Gastrocnemius medialis (tissue), 4 donors: Measurements from ENCODE around the gene PBX1. TPM values are rescaled to one million over a fixed set of nuclear protein-coding genes. Genes with fewer than 3 reads are reported as not detected.
A peak's percentile ranks its signal among the peaks of the same experiment; 100 is the strongest.

ENCODE experiments used
- ATAC-seq, 2 donors: fragments of 150-250 bp; one replicate each; pipeline ENCODE4 v1.9.1; 2016
- DNase-seq, 2 donors: peaks; one replicate each; pipeline ENCODE4 v3.0.0-alpha.2; 2019
- H3K27ac ChIP-seq, 4 donors: fragments of 200-600 bp; sonication (generic); 1 replicate in 1 of 4; 2 replicates in 3 of 4; pipeline ENCODE4 v1.5.1; 2016 to 2018; ENCODE audit warnings: mild to moderate bottlenecking in 2 of 4, moderate library complexity in 1 of 4
- H3K27me3 ChIP-seq, 3 donors: fragments of 200-600 bp; sonication (generic) in 2 of 3; 1 replicate in 1 of 3; 2 replicates in 2 of 3; pipeline versions ENCODE4 v1.5.1 to v1.6.0; 2016 to 2019; ENCODE audit warnings: mild to moderate bottlenecking in 1 of 3, moderate library complexity in 1 of 3
- H3K36me3 ChIP-seq, 2 donors: fragments of 200-600 bp; sonication (generic) in 1 of 2; one replicate each; pipeline ENCODE4 v1.5.1; 2017 to 2018
- H3K4me1 ChIP-seq, 2 donors: fragments of 200-600 bp; sonication (generic) in 1 of 2; one replicate each; pipeline ENCODE4 v1.5.1; 2016 to 2017; ENCODE audit warnings: mild to moderate bottlenecking in 2 of 2
- H3K4me3 ChIP-seq, 4 donors: fragments of 200-600 bp; sonication (generic) in 3 of 4; 1 replicate in 1 of 4; 2 replicates in 3 of 4; pipeline ENCODE4 v1.5.1; 2016 to 2019; ENCODE audit warnings: mild to moderate bottlenecking in 2 of 4
- H3K9me3 ChIP-seq, 3 donors: fragments of 200-600 bp; sonication (generic) in 2 of 3; 1 replicate in 1 of 3; 2 replicates in 2 of 3; pipeline ENCODE4 v1.5.1; 2016 to 2019
- CTCF ChIP-seq, 5 experiments: fragments of 450-650 bp in 3 of 5; fragments of 200-600 bp in 2 of 5; sonication (generic) in 2 of 5; IDR thresholded peaks in 4 of 5; conservative IDR thresholded peaks in 1 of 5; 1 replicate in 4 of 5; 2 replicates in 1 of 5; pipeline ENCODE4 v1.5.1; 2016 to 2019; ENCODE audit warnings: antibody characterized with exemption in 5 of 5, mild to moderate bottlenecking in 3 of 5, moderate library complexity in 3 of 5
- POLR2A ChIP-seq, 2 donors: fragments of 450-650 bp; IDR thresholded peaks; one replicate each; pipeline ENCODE4 v1.6.1; 2017; ENCODE audit warnings: antibody characterized with exemption in 2 of 2, mild to moderate bottlenecking in 2 of 2, moderate library complexity in 2 of 2
- in situ Hi-C, 4 donors: fragments of 200-750 bp; cut with MboI; loops; one replicate each; pipeline versions ENCODE4 v1.15.0 to v1.8.0; 2017; ENCODE audit warnings: low sequenced_read_pairs in 4 of 4
- intact Hi-C: fragments of 100-400 bp; cut with DNase I; formaldehyde crosslinking; loops from one replicate; pipeline ENCODE4 v1.15.1; 2023; ENCODE audit warnings: low total_unique reads
- total RNA-seq, 4 donors: library from RNA; depleted of rRNA; stranded (reverse); fragments of >200 nt; gene quantifications; one replicate each; pipeline versions ENCODE4 v1.1.0 to v1.2.3, GENCODE V29; 2016

The PBX1 gene
- total RNA-seq, 4 donors from 2014 or later, result 21.7 to 36.5 (median 29.0) TPM

- Histone ChIP-seq H3K4me3 (no peak overlapping the region), H3K4me1 (peaks cover 58 to 62% of the 10 kb centered on the region in 2 donors), H3K27me3 (no peaks in the 10 kb centered on the region), H3K9me3 (no peaks in the 10 kb centered on the region), H3K27ac (peak overlapping the region in 3 of 4 donors; percentile 31 to 88 (median 75)), H3K36me3 (no peaks in the 10 kb centered on the region)
- DNase-seq (no peak), ATAC-seq (no peak)
- intact Hi-C loops, result no loop called here
- TF ChIP-seq POLR2A (IDR thresholded peaks at IDR 0.05) (no peak), CTCF (IDR thresholded peaks at IDR 0.05 in 4 of 5, conservative IDR thresholded peaks at IDR 0.05 in 1 of 5) (no peak)
- in situ Hi-C loops, result loop anchor here in 1 of 4 donors (25.0 kb wide), 1 partner anchor 90 kb away; no protein-coding TSS in a partner anchor
These were observed 218.5 kb downstream of the PBX1 start for GRCh38 chr1:164777518-164777917.

- H3K4me1 ChIP-seq, result peaks cover 56 to 61% of the 10 kb centered on the region in 2 donors
- in situ Hi-C loops, result loop anchor here in 1 of 4 donors (25.0 kb wide), 1 partner anchor 92 kb away; no protein-coding TSS in a partner anchor
- no peaks in the 10 kb centered on the region for H3K36me3 ChIP-seq
- H3K9me3 ChIP-seq, result no peaks in the 10 kb centered on the region
- TF ChIP-seq POLR2A (IDR thresholded peaks at IDR 0.05) (no peak), CTCF (IDR thresholded peaks at IDR 0.05 in 4 of 5, conservative IDR thresholded peaks at IDR 0.05 in 1 of 5) (no peak)
- intact Hi-C loops, result no loop called here
- no peaks in the 10 kb centered on the region for H3K27me3 ChIP-seq
- no peak overlapping the region for H3K4me3 ChIP-seq
- DNase-seq (no peak), ATAC-seq (no peak)
- peak overlapping the region; percentile 86 to 93 (median 90) for H3K27ac ChIP-seq
These were observed 220.4 kb downstream of the PBX1 start for GRCh38 chr1:164779376-164779775.

GRCh38 chr1:164780111-164780812 lies 221.3 kb downstream of the PBX1 start:
- Histone ChIP-seq H3K4me3 (no peak overlapping the region), H3K36me3 (no peaks in the 10 kb centered on the region), H3K27ac (peak overlapping the region; percentile 86 to 93 (median 90)), H3K9me3 (no peaks in the 10 kb centered on the region), H3K27me3 (no peaks in the 10 kb centered on the region), H3K4me1 (peaks cover 53 to 60% of the 10 kb centered on the region in 2 donors)
- DNase-seq (no peak), ATAC-seq (peak; percentile 6 to 28)
- in situ Hi-C loops, result loop anchor here in 3 of 4 donors (10.0 to 25.0 kb wide), 3 partner anchors 85 to 145 kb away; no protein-coding TSS in a partner anchor
- TF ChIP-seq POLR2A (IDR thresholded peaks at IDR 0.05) (no peak), CTCF (IDR thresholded peaks at IDR 0.05 in 4 of 5, conservative IDR thresholded peaks at IDR 0.05 in 1 of 5) (no peak)
- intact Hi-C loops, result loop anchor here (2.0 to 10.0 kb wide), 3 partner anchors 79 to 335 kb away; no protein-coding TSS in a partner anchor

DNA sequence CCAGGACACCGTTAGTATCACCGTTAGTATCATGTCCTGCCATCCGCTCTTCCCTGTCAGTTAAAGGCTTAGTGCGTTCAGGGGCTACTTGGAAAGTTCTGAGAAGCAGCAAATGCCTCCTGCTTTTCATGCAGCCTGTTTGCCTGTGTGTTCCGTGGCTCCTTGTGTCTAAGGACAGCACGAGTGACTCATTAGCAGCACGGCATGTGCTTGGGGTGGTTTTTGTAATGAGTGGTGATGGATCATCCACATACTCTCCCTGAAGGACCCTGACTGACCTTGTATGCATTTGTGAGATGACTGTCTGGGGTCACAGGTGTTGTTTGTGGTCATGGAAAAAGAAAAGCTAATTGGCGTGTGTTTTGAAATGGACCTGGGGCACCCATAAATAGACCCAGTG lies 221.9 kb downstream of the PBX1 start:
- Histone ChIP-seq H3K9me3 (no peaks in the 10 kb centered on the region), H3K27ac (peak overlapping the region; percentile 86 to 93 (median 90)), H3K4me3 (no peak overlapping the region), H3K36me3 (no peaks in the 10 kb centered on the region), H3K27me3 (no peaks in the 10 kb centered on the region), H3K4me1 (peaks cover 54 to 60% of the 10 kb centered on the region in 2 donors)
- DNase-seq (peak; percentile 88 to 91), ATAC-seq (peak; percentile 93 to 97)
- in situ Hi-C loops, result loop anchor here in 3 of 4 donors (10.0 to 25.0 kb wide), 3 partner anchors 86 to 146 kb away; no protein-coding TSS in a partner anchor
- intact Hi-C loops, result loop anchor here (2.0 to 10.0 kb wide), 3 partner anchors 80 to 336 kb away; no protein-coding TSS in a partner anchor
- TF ChIP-seq CTCF (IDR thresholded peaks at IDR 0.05 in 4 of 5, conservative IDR thresholded peaks at IDR 0.05 in 1 of 5) (no peak), POLR2A (IDR thresholded peaks at IDR 0.05) (peak; percentile 69 to 85)
